GM18951 (cell line): Measurements from ENCODE around the gene RERE.

Experiments used
- POLR2A ChIP-seq: IDR thresholded peaks from 4 replicates; pipeline ENCODE4 v1.6.1; 2011; ENCODE audit warnings: mild to moderate bottlenecking; ENCODE audit not compliant: insufficient read length, insufficient read depth; ENCODE audit errors: extremely low read depth
- in situ Hi-C: fragments of 300-500 bp; cut with MboI; formaldehyde crosslinking; loops from one replicate; pipeline ENCODE4 v1.12.0; 2022; ENCODE audit warnings: low sequenced_read_pairs, mixed read lengths, inconsistent platforms; ENCODE audit not compliant: unreplicated experiment

The RERE gene

DNA sequence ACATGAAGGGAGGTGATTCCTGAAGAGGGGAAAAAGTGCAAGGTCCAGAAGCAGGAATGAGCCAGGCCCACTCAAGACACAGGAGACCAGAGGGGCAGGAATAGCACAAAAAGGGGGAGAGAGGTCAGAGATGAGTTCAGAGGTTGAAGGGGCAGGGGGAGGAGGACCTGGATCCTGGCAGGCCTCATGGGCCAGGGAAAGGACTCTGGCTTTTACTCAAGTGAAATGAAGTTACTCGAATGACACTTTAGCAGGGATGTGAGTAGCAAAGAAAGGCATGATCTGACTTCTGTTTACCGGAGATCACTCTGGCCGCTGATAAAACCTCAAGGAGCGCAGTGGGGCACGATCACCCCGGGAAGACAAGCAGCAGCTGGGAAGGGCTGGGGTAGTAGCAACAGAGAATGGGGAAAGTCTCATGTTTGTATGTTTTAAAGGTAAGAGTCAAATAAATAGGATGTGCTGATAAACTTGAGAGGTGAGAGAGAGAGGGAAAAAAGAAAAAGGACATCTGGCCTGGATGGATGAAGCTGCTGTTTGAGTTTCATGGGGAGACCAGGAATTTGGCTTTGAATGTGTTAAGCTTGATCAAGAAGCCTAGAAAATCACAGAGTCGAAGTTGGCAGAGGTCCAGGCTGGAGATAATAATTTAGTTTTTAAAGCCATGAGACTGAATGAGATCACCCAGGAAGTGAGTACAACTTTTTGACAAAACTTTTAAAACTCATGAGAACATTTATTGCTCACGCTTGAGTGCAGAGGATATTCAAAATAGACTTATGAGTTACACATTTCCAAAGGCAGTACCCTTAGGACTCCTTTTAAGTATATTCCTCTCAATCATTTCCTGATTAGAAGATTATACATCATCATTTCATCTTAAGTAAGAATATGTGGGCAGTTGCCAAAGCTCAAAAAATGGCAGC is 156.0 kb downstream of the RERE start:
- in situ Hi-C loops = loop anchor here (25.0 kb wide), 1 partner anchor 99 kb away; no protein-coding TSS in a partner anchor
- no peak for TF ChIP-seq POLR2A

DNA sequence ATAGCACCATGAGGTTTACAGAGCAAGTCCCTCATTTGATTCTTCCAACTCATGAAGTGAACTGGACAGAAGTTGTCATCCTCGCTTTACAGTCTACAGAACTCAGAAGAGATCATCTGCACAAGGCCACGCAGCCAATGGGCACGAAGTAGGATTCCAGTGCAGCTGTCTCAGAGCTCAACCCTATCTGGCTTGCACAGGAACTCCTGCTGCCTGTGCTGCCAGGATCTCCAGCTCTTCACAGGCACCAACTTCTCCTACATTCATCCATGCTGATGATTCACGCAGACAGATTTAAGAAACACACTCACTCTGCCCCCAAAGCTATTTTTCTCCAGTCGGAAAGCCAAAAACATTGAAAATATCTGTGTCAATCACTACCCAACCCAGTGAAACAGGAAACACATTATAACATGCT is 157.0 kb downstream of the RERE start:
- in situ Hi-C loops = loop anchor here (25.0 kb wide), 1 partner anchor 98 kb away; no protein-coding TSS in a partner anchor
- no peak for TF ChIP-seq POLR2A

DNA sequence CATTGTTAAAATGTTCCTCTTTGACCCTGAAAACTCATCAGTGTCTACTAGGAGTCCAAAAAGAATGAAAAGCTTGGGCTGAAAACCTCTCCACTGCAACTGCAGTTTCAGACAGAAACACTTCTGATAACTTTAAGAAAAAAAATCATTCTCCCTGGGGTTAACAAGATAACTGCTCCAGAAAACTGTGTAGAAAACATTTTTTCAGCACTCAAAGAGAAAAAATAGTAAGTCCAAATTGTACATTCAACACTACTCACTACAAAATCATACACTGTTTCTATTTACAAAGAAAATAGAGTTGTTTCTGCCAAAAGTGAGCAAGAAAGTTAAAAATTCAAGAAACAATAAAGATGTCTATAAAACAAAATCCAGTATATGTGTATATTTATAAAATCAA is 157.8 kb downstream of the RERE start:
- TF ChIP-seq POLR2A = no peak
- in situ Hi-C loops = loop anchor here (25.0 kb wide), 1 partner anchor 97 kb away; no protein-coding TSS in a partner anchor

DNA sequence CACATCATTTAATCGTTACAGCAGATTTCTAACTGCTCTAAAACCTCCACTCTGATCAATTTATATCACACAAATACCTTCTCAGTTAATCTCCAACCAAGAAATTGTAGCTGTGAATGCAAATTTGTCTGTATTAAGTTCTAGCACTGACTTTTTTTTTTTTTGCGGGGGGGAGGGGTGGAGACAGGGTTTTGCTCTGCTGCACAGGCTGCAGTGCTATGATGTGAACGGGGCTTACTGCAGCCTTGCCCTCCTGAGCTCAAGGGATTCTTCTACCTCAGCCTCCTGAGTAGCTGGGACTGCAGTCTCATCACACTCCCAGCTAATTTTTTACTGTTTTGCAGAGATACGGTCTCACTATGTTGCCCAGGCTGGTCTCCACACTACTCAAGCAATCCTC is 163.6 kb downstream of the RERE start:
- in situ Hi-C loops = loop anchor here (25.0 kb wide), 1 partner anchor 92 kb away; no protein-coding TSS in a partner anchor
- TF ChIP-seq POLR2A = no peak

DNA sequence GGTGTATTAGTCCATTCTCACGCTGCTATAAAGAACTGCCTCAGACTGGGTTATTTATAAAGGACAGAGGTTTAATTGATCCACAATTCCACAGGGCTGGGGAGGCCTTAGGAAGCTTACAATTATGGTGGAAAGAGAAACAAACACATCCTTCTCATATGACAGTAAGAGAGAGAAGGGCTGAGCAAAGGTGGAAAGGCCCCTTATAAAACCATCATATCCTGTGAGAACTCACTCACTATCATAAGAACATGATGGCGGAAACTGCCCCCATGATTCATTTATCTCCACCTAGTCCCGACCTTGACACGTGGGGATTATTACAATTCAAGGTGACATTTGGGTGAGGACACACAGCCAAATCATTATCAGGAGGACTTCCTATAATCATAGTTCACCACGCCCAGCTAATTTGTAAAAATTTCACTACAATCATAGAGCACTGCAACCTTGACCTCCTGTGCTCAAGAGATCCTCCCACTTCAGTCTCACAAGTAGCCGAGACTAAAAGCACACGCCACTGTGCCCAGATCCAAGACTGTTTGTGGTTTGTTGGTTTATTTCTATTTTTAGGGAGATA is 164.9 kb downstream of the RERE start:
- in situ Hi-C loops = loop anchor here (25.0 kb wide), 1 partner anchor 90 kb away; no protein-coding TSS in a partner anchor
- no peak for TF ChIP-seq POLR2A

DNA sequence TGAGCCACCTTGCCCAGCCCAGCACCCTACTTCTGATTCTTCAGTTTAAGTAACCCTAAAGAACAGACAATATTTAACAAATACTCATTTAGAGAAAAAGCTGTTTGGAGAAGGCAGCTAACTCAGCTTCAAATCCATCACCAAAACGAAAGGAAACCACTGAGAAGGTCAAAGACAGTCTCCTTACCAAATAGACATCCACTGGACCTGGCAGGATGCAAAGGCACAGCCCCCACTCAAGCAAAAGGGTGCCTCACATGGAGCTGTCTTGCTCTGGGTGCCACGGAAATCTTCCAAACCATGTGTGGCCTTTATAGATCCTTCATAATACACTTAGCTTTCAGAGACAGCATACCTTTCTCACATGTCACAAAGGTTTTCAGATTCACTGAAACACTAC is 165.5 kb downstream of the RERE start:
- in situ Hi-C loops = loop anchor here (25.0 kb wide), 1 partner anchor 90 kb away; no protein-coding TSS in a partner anchor

DNA sequence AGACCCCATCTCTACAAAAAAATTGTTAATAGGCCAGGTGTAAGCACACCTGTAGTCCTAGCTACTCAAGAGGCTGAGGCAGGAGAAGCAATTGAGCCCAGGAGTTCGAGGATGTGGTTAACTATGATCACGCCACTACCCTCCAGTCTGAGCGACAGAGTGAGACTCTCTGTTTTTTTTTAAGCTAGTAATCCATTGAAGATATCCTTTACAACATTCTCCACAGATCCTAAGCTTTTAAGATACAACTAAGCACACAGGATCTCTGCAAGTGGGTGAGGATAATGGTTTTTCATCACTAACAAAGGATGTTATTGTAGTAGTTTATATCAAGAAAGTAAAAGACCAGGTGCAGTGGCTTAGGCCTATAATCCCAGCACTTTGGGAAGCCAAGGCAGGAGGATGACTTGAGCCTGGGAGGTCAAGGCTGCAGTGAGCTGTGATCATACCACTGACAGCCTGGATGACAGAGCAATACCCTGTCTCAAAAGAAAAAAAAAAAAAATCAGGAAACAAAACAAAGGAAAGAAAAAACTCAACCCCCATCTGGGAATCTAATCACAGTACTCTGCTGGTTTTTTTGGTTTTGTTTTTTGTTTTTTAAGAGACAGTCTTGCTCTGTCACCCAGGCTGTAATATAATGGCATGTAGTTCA is 166.1 kb downstream of the RERE start:
- no peak for TF ChIP-seq POLR2A
- in situ Hi-C loops = loop anchor here (25.0 kb wide), 1 partner anchor 89 kb away; no protein-coding TSS in a partner anchor

More for the DNA sequence above, 165.5 kb downstream of the RERE start:
- no peak for TF ChIP-seq POLR2A

DNA sequence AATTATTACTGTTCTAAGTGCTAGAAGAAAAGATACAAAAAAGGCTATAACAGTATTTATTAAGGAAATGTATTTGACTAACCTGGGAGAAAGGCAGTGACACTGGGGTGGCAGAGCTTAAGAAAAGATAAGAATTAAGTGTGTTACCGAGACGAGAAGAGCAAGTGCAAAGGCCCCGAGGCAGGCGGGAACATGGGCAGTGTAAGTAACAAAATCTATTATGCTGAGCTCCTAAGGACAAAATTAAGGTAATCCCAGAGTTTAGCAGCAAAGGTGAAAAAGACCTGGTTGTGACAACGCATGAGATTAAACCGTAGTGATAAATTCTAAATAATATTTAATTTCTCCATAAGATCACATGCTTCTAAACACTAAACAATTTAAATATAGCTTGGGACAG is 167.6 kb downstream of the RERE start:
- TF ChIP-seq POLR2A = no peak
- in situ Hi-C loops = loop anchor here (25.0 kb wide), 1 partner anchor 88 kb away; no protein-coding TSS in a partner anchor

DNA sequence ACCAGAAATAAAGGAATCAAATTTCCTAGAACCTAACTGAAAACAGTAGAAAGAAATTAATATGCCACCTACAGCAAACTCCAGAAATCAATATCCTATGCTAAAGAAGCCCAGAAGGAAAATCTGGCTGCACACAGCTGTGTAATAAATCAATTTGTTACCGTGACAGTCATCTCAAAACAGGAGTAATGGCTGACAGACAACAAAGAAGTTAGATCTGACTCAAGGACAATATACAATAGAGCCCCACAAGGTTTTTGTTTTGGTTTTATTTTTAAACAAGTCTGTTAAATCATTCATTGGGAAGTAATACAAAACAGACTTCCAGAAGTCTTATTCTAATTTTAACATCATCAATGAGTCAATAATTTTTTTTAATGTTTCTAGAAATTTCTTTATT is 168.4 kb downstream of the RERE start:
- no peak for TF ChIP-seq POLR2A

DNA sequence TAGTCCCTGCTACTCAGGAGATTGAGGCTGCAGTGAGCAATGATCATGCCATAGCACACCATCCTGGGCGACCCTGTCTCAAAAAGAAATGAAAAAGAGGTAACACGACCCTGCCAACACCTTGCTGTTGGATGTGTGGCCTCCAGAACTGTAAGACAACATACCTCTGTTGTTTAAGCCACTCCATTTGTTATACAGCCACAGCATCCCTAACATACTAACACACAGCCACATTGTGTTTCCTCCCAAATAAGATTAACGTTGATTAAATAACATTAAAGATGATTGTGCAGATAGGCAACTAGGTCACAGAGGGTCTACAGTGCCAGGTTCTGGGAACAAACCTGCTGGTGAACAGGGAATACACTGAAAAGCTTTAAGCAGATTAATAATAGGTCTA is 170.4 kb downstream of the RERE start:
- no peak for TF ChIP-seq POLR2A
- in situ Hi-C loops = no loop called here

More for the DNA sequence above, 168.4 kb downstream of the RERE start:
- in situ Hi-C loops = no loop called here

DNA sequence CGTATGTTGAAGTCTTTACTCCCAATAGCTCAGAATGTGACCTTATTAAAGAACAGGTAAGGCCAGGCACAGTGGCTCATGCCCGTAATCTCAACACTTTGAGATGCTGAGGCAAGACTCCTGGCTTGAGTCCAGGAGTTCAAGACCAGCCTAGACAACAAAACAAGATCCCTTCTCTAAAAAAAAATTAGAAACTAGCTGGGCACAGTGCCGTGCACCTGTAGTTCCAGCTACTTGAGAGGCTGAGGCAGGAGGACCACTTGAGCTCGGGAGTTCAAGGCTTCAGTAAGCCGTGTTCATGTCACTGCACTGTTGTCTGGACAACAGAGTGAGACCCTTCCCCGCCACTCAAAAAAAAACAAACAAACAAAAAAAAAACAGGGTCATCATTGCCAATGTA is 171.3 kb downstream of the RERE start:
- in situ Hi-C loops = no loop called here
- TF ChIP-seq POLR2A = no peak

DNA sequence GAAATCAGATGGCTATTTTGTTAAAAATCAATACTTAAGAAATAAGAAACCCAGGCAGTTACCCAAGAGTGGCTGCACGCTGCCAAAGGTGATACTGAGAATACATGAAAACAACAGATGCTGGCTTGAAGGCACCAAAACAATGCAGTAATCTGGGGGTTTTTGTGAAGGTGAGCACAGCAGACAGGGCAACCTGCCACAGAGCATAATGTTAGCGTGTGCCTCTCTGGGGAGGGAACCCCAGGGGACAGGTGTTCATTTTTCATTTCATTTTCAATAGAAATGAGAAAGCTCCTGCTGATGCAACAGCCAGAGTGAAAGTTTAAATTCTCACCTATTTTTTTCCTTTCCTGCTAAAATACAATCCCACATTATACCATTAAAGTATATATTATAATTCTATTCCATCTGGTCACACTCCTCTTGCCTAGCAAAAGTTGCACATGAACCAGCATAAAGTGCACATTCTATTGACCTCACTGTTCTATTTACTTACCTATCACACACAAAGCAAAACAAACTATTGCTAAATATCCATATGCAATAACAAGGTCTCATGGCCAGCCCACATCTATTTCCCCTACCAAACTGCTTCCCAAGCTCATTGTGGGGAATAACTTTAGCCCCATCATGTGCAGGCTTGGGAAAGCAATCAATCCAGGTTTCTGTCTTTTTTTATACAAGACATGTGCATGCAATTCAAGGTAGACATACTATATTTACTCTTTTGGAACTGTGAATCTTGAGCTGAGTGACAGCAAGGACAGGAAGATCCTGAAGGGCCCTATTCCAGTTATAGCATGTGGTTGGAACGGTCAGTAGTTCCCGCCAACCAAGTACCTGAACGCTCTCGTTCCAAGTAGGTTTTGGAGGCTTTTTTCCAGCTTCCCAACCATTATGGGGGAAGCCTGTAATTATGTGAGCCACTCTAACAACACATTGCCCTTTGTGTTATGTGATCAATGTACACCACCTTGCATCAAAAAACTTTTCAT is 173.6 kb downstream of the RERE start:
- in situ Hi-C loops = no loop called here

More for the DNA sequence above, 173.6 kb downstream of the RERE start:
- TF ChIP-seq POLR2A = no peak
